Peyer's patch (tissue), 4 donors: ENCODE data around the gene GORASP1.

Source experiments
- POLR2A ChIP-seq, 2 donors: fragments of 450-650 bp; IDR thresholded peaks; one replicate each; pipeline ENCODE4 v1.5.1; 2017; ENCODE audit warnings: antibody characterized with exemption in 2 of 2, mild to moderate bottlenecking in 2 of 2, moderate library complexity in 2 of 2
- TF ChIP-seq, protein P1 (sequence below), 6 experiments: fragments of 450-650 bp in 4 of 6; fragments of 200-600 bp in 2 of 6; sonication (generic) in 1 of 6; IDR thresholded peaks; one replicate each; pipeline ENCODE4 v1.5.1; 2017 to 2019; ENCODE audit warnings: antibody characterized with exemption in 6 of 6, mild to moderate bottlenecking in 3 of 6, moderate library complexity in 1 of 6

DNA sequence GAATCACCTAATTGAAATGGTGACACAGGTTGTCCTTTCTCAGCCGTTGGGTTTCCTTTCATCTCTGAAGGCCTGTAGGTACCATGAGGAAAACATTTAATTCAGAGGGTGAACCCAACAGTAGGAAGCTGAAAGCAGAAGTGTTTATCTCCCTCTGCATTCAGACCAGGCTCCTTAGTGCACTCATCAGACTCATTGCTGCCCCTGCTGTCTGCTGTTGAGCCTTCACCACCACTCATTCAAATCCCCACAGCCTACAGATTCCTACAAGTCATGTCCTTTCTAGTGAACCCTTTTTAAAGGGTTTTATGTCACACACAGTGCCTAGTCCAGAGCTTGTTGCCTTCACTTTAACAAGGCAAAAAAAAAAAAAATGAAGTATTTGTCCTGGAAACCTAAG lies 42.2 kb downstream of the GORASP1 start:
- TF ChIP-seq, protein P1, sequence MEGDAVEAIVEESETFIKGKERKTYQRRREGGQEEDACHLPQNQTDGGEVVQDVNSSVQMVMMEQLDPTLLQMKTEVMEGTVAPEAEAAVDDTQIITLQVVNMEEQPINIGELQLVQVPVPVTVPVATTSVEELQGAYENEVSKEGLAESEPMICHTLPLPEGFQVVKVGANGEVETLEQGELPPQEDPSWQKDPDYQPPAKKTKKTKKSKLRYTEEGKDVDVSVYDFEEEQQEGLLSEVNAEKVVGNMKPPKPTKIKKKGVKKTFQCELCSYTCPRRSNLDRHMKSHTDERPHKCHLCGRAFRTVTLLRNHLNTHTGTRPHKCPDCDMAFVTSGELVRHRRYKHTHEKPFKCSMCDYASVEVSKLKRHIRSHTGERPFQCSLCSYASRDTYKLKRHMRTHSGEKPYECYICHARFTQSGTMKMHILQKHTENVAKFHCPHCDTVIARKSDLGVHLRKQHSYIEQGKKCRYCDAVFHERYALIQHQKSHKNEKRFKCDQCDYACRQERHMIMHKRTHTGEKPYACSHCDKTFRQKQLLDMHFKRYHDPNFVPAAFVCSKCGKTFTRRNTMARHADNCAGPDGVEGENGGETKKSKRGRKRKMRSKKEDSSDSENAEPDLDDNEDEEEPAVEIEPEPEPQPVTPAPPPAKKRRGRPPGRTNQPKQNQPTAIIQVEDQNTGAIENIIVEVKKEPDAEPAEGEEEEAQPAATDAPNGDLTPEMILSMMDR (IDR thresholded peaks at IDR 0.05): peak in 3 of 6 experiments; percentile 23 to 29 (median 25)
- TF ChIP-seq POLR2A (IDR thresholded peaks at IDR 0.05): no peak
